NCI-H69 (cell line): ENCODE results near the gene ASCC3.
"Not testable (repeated sequence)": the region's sequence is repeated elsewhere in the genome, so short reads cannot be mapped to it uniquely, and the experiment has no call there.

ENCODE experiments used
- DNase-seq: peaks from one replicate; lab custom pipeline; 2025; lab: John Stamatoyannopoulos, UW

The ASCC3 gene, protein sequence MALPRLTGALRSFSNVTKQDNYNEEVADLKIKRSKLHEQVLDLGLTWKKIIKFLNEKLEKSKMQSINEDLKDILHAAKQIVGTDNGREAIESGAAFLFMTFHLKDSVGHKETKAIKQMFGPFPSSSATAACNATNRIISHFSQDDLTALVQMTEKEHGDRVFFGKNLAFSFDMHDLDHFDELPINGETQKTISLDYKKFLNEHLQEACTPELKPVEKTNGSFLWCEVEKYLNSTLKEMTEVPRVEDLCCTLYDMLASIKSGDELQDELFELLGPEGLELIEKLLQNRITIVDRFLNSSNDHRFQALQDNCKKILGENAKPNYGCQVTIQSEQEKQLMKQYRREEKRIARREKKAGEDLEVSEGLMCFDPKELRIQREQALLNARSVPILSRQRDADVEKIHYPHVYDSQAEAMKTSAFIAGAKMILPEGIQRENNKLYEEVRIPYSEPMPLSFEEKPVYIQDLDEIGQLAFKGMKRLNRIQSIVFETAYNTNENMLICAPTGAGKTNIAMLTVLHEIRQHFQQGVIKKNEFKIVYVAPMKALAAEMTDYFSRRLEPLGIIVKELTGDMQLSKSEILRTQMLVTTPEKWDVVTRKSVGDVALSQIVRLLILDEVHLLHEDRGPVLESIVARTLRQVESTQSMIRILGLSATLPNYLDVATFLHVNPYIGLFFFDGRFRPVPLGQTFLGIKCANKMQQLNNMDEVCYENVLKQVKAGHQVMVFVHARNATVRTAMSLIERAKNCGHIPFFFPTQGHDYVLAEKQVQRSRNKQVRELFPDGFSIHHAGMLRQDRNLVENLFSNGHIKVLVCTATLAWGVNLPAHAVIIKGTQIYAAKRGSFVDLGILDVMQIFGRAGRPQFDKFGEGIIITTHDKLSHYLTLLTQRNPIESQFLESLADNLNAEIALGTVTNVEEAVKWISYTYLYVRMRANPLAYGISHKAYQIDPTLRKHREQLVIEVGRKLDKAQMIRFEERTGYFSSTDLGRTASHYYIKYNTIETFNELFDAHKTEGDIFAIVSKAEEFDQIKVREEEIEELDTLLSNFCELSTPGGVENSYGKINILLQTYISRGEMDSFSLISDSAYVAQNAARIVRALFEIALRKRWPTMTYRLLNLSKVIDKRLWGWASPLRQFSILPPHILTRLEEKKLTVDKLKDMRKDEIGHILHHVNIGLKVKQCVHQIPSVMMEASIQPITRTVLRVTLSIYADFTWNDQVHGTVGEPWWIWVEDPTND (N-terminal part only)

GRCh38 chr6:100880853-100881706 is at the start of gene ASCC3:
ASCC3 (minus strand) TSS chr6:100881329; CDS start chr6:100867997, 13,332 bp downstream.
- peak; percentile 96 for DNase-seq

DNA sequence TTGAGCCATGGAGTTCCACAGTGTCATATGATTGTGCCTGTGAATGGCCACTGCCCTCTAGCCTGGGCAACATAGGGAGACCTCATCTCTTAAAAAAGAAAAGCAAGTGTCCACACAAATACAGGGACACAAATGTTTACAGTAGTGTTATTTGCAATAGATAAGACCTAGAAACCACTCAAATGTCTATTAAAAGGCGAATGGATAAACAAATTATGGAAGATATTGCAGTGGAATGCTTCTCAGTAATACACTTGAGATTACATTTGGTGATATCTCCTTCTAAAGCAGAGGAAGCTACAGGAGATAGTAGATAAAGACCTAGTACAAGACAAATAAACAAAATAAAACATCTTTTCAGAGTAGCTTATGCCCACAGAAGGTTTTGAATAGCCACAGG is 44.6 kb upstream of the ASCC3 start:
- no peak for DNase-seq

DNA sequence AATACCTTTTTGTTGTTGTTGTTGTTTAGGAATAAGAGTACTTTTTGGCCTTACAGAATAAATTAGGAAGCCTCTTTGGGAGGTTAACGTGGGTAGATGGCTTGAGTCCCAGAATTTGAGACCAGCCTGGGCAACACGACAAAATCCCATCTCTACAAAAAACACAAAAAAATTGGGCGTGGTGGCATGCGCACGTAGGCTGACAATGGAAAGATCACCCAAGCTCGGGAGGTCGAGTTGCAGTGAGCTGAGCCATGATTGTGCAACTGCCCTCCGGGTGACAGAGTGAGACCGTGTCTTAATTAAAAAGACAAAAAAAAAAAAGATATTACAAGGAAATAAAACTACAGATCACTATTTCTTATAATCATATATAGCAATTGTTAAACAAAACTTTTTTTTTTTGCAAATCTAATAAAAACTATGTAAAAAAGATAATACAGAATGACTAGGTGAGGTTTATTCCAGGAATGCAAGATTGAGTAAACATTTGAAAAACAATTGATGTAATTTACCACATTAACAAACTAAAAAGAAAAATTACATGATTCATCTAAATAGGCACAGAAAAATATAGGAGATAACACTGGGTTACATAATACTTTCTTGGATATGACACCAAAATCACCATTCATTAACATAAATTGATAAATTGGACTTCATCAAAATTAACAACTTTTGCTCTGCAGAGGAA is 43.6 kb upstream of the ASCC3 start:
- DNase-seq = no peak

- no peak for DNase-seq
Measured at GRCh38 chr6:100923481-100924165, 42.5 kb upstream of the ASCC3 start.

- peak; percentile 15 for DNase-seq
Measured at GRCh38 chr6:100920028-100920605, 39.0 kb upstream of the ASCC3 start.

GRCh38 chr6:100918152-100918551 is 37.0 kb upstream of the ASCC3 start:
- DNase-seq = no peak

GRCh38 chr6:100915876-100916275 is 34.7 kb upstream of the ASCC3 start:
- DNase-seq = no peak

DNA sequence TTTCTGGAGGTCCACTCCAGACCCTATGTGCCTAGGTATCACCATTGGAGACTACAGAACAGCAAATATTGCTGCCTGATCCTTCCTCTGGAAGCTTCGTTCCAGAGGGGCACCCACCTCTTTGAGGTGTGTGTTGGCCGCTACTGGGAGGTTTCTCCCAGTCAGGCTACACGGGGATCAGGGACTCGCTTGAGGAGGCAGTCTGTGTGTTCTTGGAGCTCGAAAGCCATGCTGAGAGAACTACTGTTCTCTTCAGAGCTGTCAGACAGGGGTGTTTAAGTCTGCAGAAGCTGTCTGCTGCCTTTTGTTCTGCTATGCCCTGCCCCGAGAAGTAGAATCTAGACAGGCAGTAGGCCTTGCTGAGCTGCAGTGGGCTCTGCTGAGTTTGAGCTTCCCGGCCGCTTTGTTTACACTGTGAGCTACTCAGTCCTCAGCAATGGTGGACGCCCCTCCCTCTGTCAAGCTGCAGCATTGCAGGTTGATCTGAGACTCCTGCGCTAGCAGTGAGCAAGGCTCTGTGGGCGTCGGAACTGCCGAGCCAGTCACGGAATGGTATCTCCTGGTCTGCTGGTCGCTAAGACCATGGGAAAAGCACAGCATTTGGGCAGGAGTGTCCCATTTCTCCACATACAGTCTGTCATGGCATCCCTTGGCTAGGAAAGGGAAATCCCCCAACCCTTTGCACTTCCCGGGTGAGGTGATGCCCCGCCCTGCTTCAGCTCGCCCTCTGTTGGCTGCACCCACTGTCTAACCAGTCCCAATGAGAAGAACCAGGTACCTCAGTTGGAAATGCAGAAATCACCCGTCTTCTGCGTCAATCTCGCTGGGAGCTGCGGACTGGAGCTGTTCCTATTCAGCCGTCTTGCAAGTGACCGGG is 32.5 kb upstream of the ASCC3 start:
- DNase-seq = peak; percentile 85

- no peak for DNase-seq
Measured at GRCh38 chr6:100906325-100906724, 25.2 kb upstream of the ASCC3 start.

DNA sequence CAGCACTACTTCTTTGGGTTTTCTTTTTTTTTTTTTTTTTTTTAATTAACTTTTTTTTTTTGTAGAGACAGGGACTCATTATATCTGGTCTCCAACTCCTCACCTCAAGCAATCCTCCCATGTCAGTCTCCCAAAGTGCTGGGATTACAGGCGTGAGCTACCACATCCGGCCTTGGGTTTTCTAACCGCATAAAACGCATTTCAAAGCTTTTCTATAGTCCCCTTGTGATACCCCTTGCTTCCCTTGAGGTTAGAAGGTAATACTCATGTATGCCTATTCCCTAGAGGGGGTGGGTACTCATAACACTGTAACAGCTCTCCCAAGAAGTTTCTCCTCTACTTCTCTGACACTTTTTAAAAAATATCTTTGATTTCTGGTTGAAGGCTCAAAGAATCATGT is 23.9 kb upstream of the ASCC3 start:
- no peak for DNase-seq

GRCh38 chr6:100904316-100904715 is 23.2 kb upstream of the ASCC3 start:
- DNase-seq = no peak

DNA sequence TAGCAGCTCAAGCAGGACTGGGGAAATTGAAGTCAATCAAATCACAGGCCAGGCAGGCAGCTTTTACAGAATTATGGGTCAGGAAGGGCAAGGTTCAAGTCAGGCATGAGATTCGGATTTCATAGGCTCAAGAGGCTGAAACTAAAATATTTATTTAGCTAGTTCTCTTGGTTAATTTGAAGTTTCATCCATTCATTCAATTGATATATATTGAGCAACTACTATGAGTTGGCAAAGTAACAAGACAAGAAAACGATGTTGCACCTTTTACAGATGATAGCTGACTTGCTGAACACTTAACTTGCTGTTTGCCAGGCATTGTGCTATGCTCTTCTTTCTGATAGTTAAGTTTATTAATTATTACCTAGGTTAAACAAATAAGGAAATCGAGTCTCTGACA is 20.5 kb upstream of the ASCC3 start:
- no peak for DNase-seq

DNA sequence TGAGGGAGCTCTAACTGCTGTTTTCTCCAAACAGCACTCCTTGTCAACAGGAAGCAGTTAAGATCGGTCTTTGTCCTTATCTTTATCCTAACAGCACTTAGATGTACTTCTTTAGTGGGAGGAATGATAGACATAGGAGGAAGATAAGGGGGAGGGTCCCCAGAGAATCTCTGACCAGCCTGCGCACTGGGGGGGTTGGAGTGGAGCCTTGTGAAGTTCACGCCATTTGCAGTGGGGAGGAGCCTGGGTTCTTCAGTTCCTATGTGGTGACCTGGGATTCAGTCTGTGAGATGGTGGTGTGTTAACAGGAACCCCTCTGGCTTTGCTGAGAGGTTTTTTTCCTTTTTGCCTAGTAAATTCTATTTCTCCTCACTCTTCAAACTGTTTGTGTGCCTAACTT is 18.1 kb upstream of the ASCC3 start:
- no peak for DNase-seq

- no peak for DNase-seq
Measured at GRCh38 chr6:100897671-100898070, 16.5 kb upstream of the ASCC3 start.

- DNase-seq = no peak
Measured at GRCh38 chr6:100893743-100894142, 12.6 kb upstream of the ASCC3 start.

GRCh38 chr6:100892693-100893092 is 11.6 kb upstream of the ASCC3 start:
- DNase-seq = peak; percentile 51

- no peak for DNase-seq
Measured at GRCh38 chr6:100892116-100892515, 11.0 kb upstream of the ASCC3 start.

- DNase-seq = no peak
Measured at GRCh38 chr6:100891079-100891478, 9.9 kb upstream of the ASCC3 start.

DNA sequence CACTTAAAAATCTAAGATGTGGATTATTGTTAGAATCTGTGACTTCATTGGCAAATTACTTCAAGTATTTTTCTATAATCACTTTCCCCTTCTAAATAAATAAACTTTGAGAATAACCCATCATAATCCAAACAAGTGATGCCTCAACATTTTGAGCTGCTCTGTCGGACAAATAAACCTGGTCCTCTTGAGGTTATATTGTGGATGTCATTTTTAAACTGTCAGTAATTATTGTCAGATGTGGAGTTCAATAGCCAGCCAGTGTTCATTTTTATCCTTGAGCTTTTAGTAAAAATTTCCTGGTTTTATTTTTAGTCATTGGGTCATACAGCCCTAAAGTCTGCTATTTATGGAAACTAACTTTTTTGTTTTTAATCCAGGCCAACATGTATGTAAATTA is 9.5 kb upstream of the ASCC3 start:
- DNase-seq = not testable (repeated sequence)
